HG02970 (cell line): ENCODE results near the gene CYP8B1.
"Not testable (repeated sequence)": the region's sequence is repeated elsewhere in the genome, so short reads cannot be mapped to it uniquely, and the experiment has no call there.

Source experiments
- ATAC-seq: cut with Tn5 transposase; IDR thresholded peaks from one replicate; pipeline ENCODE4 v1.9.1; 2021; ENCODE audit warnings: mild to moderate bottlenecking, moderate library complexity, moderate number of reproducible peaks; ENCODE audit not compliant: unreplicated experiment, low FRiP score

Gene CYP8B1

GRCh38 chr3:42886294-42886822 is 10.7 kb upstream of the CYP8B1 start:
- ATAC-seq, result no peak

GRCh38 chr3:42884324-42884723 is 8.6 kb upstream of the CYP8B1 start:
- ATAC-seq, result no peak

- ATAC-seq, result not testable (repeated sequence)
Measured at GRCh38 chr3:42883251-42883930, 7.7 kb upstream of the CYP8B1 start.

- peak; percentile 91 for ATAC-seq
Measured at GRCh38 chr3:42880601-42881451, 5.1 kb upstream of the CYP8B1 start.

- ATAC-seq, result no peak
Measured at GRCh38 chr3:42880183-42880582, 4.5 kb upstream of the CYP8B1 start.

- no peak for ATAC-seq
Measured at GRCh38 chr3:42877881-42878280, 2.2 kb upstream of the CYP8B1 start.

GRCh38 chr3:42876940-42877720 is 1.5 kb upstream of the CYP8B1 start:
- ATAC-seq, result no peak

- ATAC-seq, result no peak
Measured at GRCh38 chr3:42876401-42876800, 722 bp upstream of the CYP8B1 start.

GRCh38 chr3:42874749-42875148 is 930 bp downstream of the CYP8B1 start:
- no peak for ATAC-seq

GRCh38 chr3:42873221-42873982 is 2.3 kb downstream of the CYP8B1 start:
- no peak for ATAC-seq

GRCh38 chr3:42872718-42873117 is 3.0 kb downstream of the CYP8B1 start:
- ATAC-seq, result no peak

GRCh38 chr3:42871592-42872196 is 4.0 kb downstream of the CYP8B1 start:
- no peak for ATAC-seq

GRCh38 chr3:42868841-42869240 is 6.8 kb downstream of the CYP8B1 start:
- no peak for ATAC-seq

GRCh38 chr3:42867138-42867537 is 8.5 kb downstream of the CYP8B1 start:
- ATAC-seq, result no peak

- no peak for ATAC-seq
Measured at GRCh38 chr3:42865256-42865655, 10.4 kb downstream of the CYP8B1 start.

GRCh38 chr3:42864321-42864950 is 11.2 kb downstream of the CYP8B1 start:
- no peak for ATAC-seq

- no peak for ATAC-seq
Measured at GRCh38 chr3:42856544-42856943, 19.1 kb downstream of the CYP8B1 start.

GRCh38 chr3:42855547-42856380 is 19.9 kb downstream of the CYP8B1 start:
- no peak for ATAC-seq

- no peak for ATAC-seq
Measured at GRCh38 chr3:42855219-42855546, 20.5 kb downstream of the CYP8B1 start.
